NCI-H2107 treated with DMSO at 0.1 percent for 48 hours (cell line): ENCODE data around the gene TTC28.
"Not testable (repeated sequence)": the region's sequence is repeated elsewhere in the genome, so short reads cannot be mapped to it uniquely, and the experiment has no call there.

Source experiments
- DNase-seq: peaks from one replicate; lab custom pipeline; 2025; ENCODE audit not compliant: unreplicated experiment; lab: John Stamatoyannopoulos, UW

Gene TTC28

GRCh38 chr22:28563636-28564035 lies 116.0 kb downstream of the TTC28 start:
- DNase-seq, result no peak

GRCh38 chr22:28562324-28562723 lies 117.3 kb downstream of the TTC28 start:
- no peak for DNase-seq

- not testable (repeated sequence) for DNase-seq
Measured at GRCh38 chr22:28560743-28561101, 118.9 kb downstream of the TTC28 start.

GRCh38 chr22:28560046-28560742 lies 119.4 kb downstream of the TTC28 start:
- DNase-seq, result no peak

GRCh38 chr22:28557184-28557583 lies 122.5 kb downstream of the TTC28 start:
- no peak for DNase-seq

- not testable (repeated sequence) for DNase-seq
Measured at GRCh38 chr22:28553108-28553866, 126.4 kb downstream of the TTC28 start.

- no peak for DNase-seq
Measured at GRCh38 chr22:28548406-28548805, 131.2 kb downstream of the TTC28 start.

GRCh38 chr22:28547132-28547842 lies 132.4 kb downstream of the TTC28 start:
- no peak for DNase-seq

- DNase-seq, result no peak
Measured at GRCh38 chr22:28544431-28544868, 135.2 kb downstream of the TTC28 start.

- no peak for DNase-seq
Measured at GRCh38 chr22:28542980-28543621, 136.5 kb downstream of the TTC28 start.

GRCh38 chr22:28541137-28541536 lies 138.5 kb downstream of the TTC28 start:
- DNase-seq, result no peak

- DNase-seq, result no peak
Measured at GRCh38 chr22:28538922-28539321, 140.7 kb downstream of the TTC28 start.

GRCh38 chr22:28530565-28530964 lies 149.1 kb downstream of the TTC28 start:
- DNase-seq, result not testable (repeated sequence)

- DNase-seq, result not testable (repeated sequence)
Measured at GRCh38 chr22:28529144-28529543, 150.5 kb downstream of the TTC28 start.

- DNase-seq, result no peak
Measured at GRCh38 chr22:28521451-28521850, 158.2 kb downstream of the TTC28 start.

- DNase-seq, result no peak
Measured at GRCh38 chr22:28514321-28514821, 165.3 kb downstream of the TTC28 start.

GRCh38 chr22:28512387-28512786 lies 167.3 kb downstream of the TTC28 start:
- not testable (repeated sequence) for DNase-seq

GRCh38 chr22:28507896-28508295 lies 171.7 kb downstream of the TTC28 start:
- no peak for DNase-seq

GRCh38 chr22:28506150-28506535 lies 173.5 kb downstream of the TTC28 start:
- DNase-seq, result no peak

- DNase-seq, result no peak
Measured at GRCh38 chr22:28505416-28506149, 174.1 kb downstream of the TTC28 start.
